Liver (tissue), 9 donors: ENCODE measurements around the gene MAN1C1. TPM values are rescaled to one million over a fixed set of nuclear protein-coding genes. Genes with fewer than 3 reads are reported as not detected.
"Not testable (repeated sequence)": the region's sequence is repeated elsewhere in the genome, so short reads cannot be mapped to it uniquely, and the experiment has no call there.

Experiments
- DNase-seq: peaks from one replicate; pipeline ENCODE4 v3.0.0-alpha.2; 2017; ENCODE audit warnings: low spot score
- H3K27ac ChIP-seq, 2 donors: one replicate each; pipeline ENCODE4 v1.7.0; 2013; ENCODE audit warnings: inconsistent platforms in 2 of 2, low read length in 2 of 2, control low read depth in 1 of 2, low read depth in 1 of 2, mild to moderate bottlenecking in 1 of 2
- H3K27me3 ChIP-seq, 4 donors: one replicate each; pipeline versions ENCODE4 v1.6.1 to v1.7.0; 2013; ENCODE audit warnings: low read length in 3 of 4, inconsistent platforms in 1 of 4, mild to moderate bottlenecking in 1 of 4, moderate library complexity in 1 of 4; ENCODE audit not compliant: control insufficient read depth in 4 of 4, insufficient read depth in 4 of 4
- H3K36me3 ChIP-seq, 4 donors: one replicate each; pipeline versions ENCODE4 v1.6.1 to v1.7.0; 2013; ENCODE audit warnings: low read length in 3 of 4, mild to moderate bottlenecking in 3 of 4, low read depth in 1 of 4, moderate library complexity in 1 of 4; ENCODE audit not compliant: control insufficient read depth in 4 of 4, insufficient read depth in 3 of 4
- H3K4me1 ChIP-seq, 4 donors: one replicate each; pipeline versions ENCODE4 v1.6.1 to v1.7.0; 2013; ENCODE audit warnings: low read length in 3 of 4, mild to moderate bottlenecking in 3 of 4, moderate library complexity in 1 of 4; ENCODE audit not compliant: control insufficient read depth in 4 of 4, insufficient read depth in 4 of 4
- H3K4me3 ChIP-seq, 3 donors: one replicate each; pipeline versions ENCODE4 v1.6.1 to v1.7.0; 2013; ENCODE audit warnings: low read length in 3 of 3, control low read depth in 1 of 3, low read depth in 1 of 3, mild to moderate bottlenecking in 1 of 3
- H3K9ac ChIP-seq, 2 donors: one replicate each; pipeline ENCODE4 v1.7.0; 2013; ENCODE audit warnings: low read length in 2 of 2, mild to moderate bottlenecking in 2 of 2, moderate library complexity in 2 of 2, control low read depth in 1 of 2, low read depth in 1 of 2
- H3K9me3 ChIP-seq, 4 donors: one replicate each; pipeline versions ENCODE4 v1.6.1 to v1.7.0; 2013; ENCODE audit warnings: low read length in 3 of 4; ENCODE audit not compliant: control insufficient read depth in 4 of 4
- ATF3 ChIP-seq: IDR thresholded peaks from 2 replicates; pipeline ENCODE4 v1.6.1; 2016; ENCODE audit warnings: antibody characterized with exemption
- CTCF ChIP-seq: fragments of 150-350 bp; IDR thresholded peaks from 2 replicates; pipeline ENCODE4 v1.5.1; 2017; ENCODE audit warnings: improper control_type of control experiment, low read depth, low read length; ENCODE audit not compliant: missing input control
- EGR1 ChIP-seq, 2 donors: IDR thresholded peaks; 2 replicates each; pipeline ENCODE4 v1.6.1; 2016 to 2018; ENCODE audit warnings: antibody characterized with exemption in 2 of 2, low read depth in 2 of 2
- FOXA1 ChIP-seq: IDR thresholded peaks from 2 replicates; pipeline ENCODE4 v1.6.1; 2016; ENCODE audit warnings: antibody characterized with exemption
- FOXA2 ChIP-seq: IDR thresholded peaks from 2 replicates; pipeline ENCODE4 v1.6.1; 2016; ENCODE audit warnings: antibody characterized with exemption
- GABPA ChIP-seq, 2 donors: IDR thresholded peaks in 1 of 2; conservative IDR thresholded peaks in 1 of 2; 2 replicates each; pipeline ENCODE4 v1.6.1; 2016; ENCODE audit warnings: antibody characterized with exemption in 2 of 2, mild to moderate bottlenecking in 1 of 2, moderate library complexity in 1 of 2
- HNF4A ChIP-seq, 2 donors: conservative IDR thresholded peaks; 2 replicates each; pipeline ENCODE4 v1.6.1; 2016; ENCODE audit warnings: antibody characterized with exemption in 2 of 2, mild to moderate bottlenecking in 2 of 2
- JUND ChIP-seq, 2 donors: IDR thresholded peaks; 2 replicates each; pipeline ENCODE4 v1.6.1; 2016; ENCODE audit warnings: antibody characterized with exemption in 2 of 2
- NR2F2 ChIP-seq: IDR thresholded peaks from 2 replicates; pipeline ENCODE4 v1.6.1; 2016; ENCODE audit warnings: antibody characterized with exemption
- RAD21 ChIP-seq, 2 donors: IDR thresholded peaks; 2 replicates each; pipeline ENCODE4 v1.6.1; 2016; ENCODE audit warnings: antibody characterized with exemption in 2 of 2, mild to moderate bottlenecking in 2 of 2
- REST ChIP-seq: IDR thresholded peaks from 2 replicates; pipeline ENCODE4 v1.6.1; 2016; ENCODE audit warnings: antibody characterized with exemption, mild to moderate bottlenecking
- RXRA ChIP-seq, 2 donors: IDR thresholded peaks; 2 replicates each; pipeline ENCODE4 v1.6.1; 2017 to 2018; ENCODE audit warnings: antibody characterized with exemption in 2 of 2, mild to moderate bottlenecking in 1 of 2
- SP1 ChIP-seq: IDR thresholded peaks from 2 replicates; pipeline ENCODE4 v1.6.1; 2018; ENCODE audit warnings: antibody characterized with exemption, mild to moderate bottlenecking
- TAF1 ChIP-seq: conservative IDR thresholded peaks from 2 replicates; pipeline ENCODE4 v1.6.1; 2016; ENCODE audit warnings: antibody characterized with exemption, mild to moderate bottlenecking
- YY1 ChIP-seq: IDR thresholded peaks from 2 replicates; pipeline ENCODE4 v1.6.1; 2016; ENCODE audit warnings: antibody characterized with exemption, mild to moderate bottlenecking
- ZBTB33 ChIP-seq: IDR thresholded peaks from 2 replicates; pipeline ENCODE4 v1.6.1; 2016; ENCODE audit warnings: antibody characterized with exemption
- WGBS: extraction: QIAGEN DNeasy Blood & Tissue Kit; methylation state at CpG from one replicate; pipeline ENCODE4 v1.1.7; 2013; 5-methylcytosine and 5-hydroxymethylcytosine counted together
- polyA plus RNA-seq, 2 donors: library from polyadenylated mRNA; stranded (reverse) in 1 of 2; unstranded in 1 of 2; fragments of 200-250 nt in 1 of 2; fragments of >200 nt in 1 of 2; fragmentation: Nextera tagmentation in 1 of 2; extraction: Ambion mirVana in 1 of 2; gene quantifications; one replicate each; pipeline versions ENCODE4 v1.2.1 to v1.2.3, GENCODE V29; 2013 to 2015
- total RNA-seq, 2 donors: library from RNA; depleted of rRNA; stranded (reverse); fragments of >200 nt; gene quantifications; one replicate each; pipeline ENCODE4 v1.2.3, GENCODE V29; 2014
- donor health status: healthy.
- donor health status: healthy.
- donor health status: healthy.
- donor health status: healthy.
- donor health status: healthy.

The MAN1C1 gene
- total and polyA plus RNA-seq, 4 donors, result 6.3 to 16.0 (median 8.1) TPM

- H3K36me3 ChIP-seq, H3K27ac ChIP-seq, H3K9me3 ChIP-seq, H3K27me3 ChIP-seq, DNase-seq, H3K4me1 ChIP-seq, H3K9ac ChIP-seq, H3K4me3 ChIP-seq: not testable (repeated sequence)
- WGBS, result 93% methylated on average over 48 of the region's 55 CpGs
Measured at GRCh38 chr1:25603779-25604538, 12.6 kb upstream of the MAN1C1 start.

- Histone ChIP-seq H3K9ac (no peak overlapping the region), H3K9me3 (no peaks in the 10 kb centered on the region), H3K36me3 (no peaks in the 10 kb centered on the region), H3K4me1 (peaks cover 0 to 14% (median 7%) of the 10 kb centered on the region in 4 donors), H3K4me3 (no peak overlapping the region), H3K27ac (no peak overlapping the region), H3K27me3 (no peaks in the 10 kb centered on the region)
- TF ChIP-seq EGR1 (IDR thresholded peaks at IDR 0.05; ENCODE audit: low read depth in 2 of 2) (no peak), ZBTB33 (no peak), SP1 (no peak), HNF4A (conservative IDR thresholded peaks at IDR 0.05) (no peak), FOXA1 (no peak), RXRA (IDR thresholded peaks at IDR 0.05) (no peak), ATF3 (no peak), RAD21 (IDR thresholded peaks at IDR 0.05) (no peak), FOXA2 (no peak)
- DNase-seq, result no peak
- 95% methylated on average over 5 of the region's 5 CpGs for WGBS
Measured at GRCh38 chr1:25607123-25607522, 9.5 kb upstream of the MAN1C1 start.

GRCh38 chr1:25608488-25609178 lies 8.0 kb upstream of the MAN1C1 start:
- WGBS, result 23% methylated on average over 15 of the region's 15 CpGs
- peak; percentile 81 for DNase-seq
- Histone ChIP-seq H3K9ac (no peak overlapping the region), H3K4me3 (peak overlapping the region in 1 of 3 donors; percentile 1), H3K27me3 (no peaks in the 10 kb centered on the region), H3K36me3 (no peaks in the 10 kb centered on the region), H3K27ac (no peak overlapping the region), H3K4me1 (peaks cover 0 to 14% (median 7%) of the 10 kb centered on the region in 4 donors), H3K9me3 (no peaks in the 10 kb centered on the region)
- TF ChIP-seq TAF1 (no peak), YY1 (no peak), NR2F2 (no peak), GABPA (IDR thresholded peaks at IDR 0.05 in 1 of 2, conservative IDR thresholded peaks at IDR 0.05 in 1 of 2) (no peak), FOXA2 (no peak), EGR1 (IDR thresholded peaks at IDR 0.05; ENCODE audit: low read depth in 2 of 2) (no peak), HNF4A (conservative IDR thresholded peaks at IDR 0.05) (no peak), RAD21 (IDR thresholded peaks at IDR 0.05) (peak; percentile 84 to 85), REST (no peak), JUND (IDR thresholded peaks at IDR 0.05) (no peak), ZBTB33 (no peak), RXRA (IDR thresholded peaks at IDR 0.05) (no peak), SP1 (no peak), CTCF (peak; percentile 55)
